H9 (cell line): ENCODE measurements around the gene TSC2. TPM values are rescaled to one million over a fixed set of nuclear protein-coding genes. Genes with fewer than 3 reads are reported as not detected.

Experiments used
- DNase-seq: peaks from one replicate; pipeline ENCODE4 v3.0.0-alpha.2; 2017
- H2AFZ ChIP-seq: one replicate; pipeline ENCODE4 v1.6.1; 2013; ENCODE audit warnings: mild to moderate bottlenecking, low read length, control low read depth, moderate library complexity
- H2AK5ac ChIP-seq: 2 replicates; pipeline ENCODE4 v1.6.1; 2013; ENCODE audit warnings: low read length, control low read depth, mixed read lengths; ENCODE audit not compliant: insufficient read length
- H2BK120ac ChIP-seq: one replicate; pipeline ENCODE4 v1.6.1; 2013; ENCODE audit warnings: low read depth, mild to moderate bottlenecking, low read length, control low read depth, inconsistent platforms; ENCODE audit not compliant: poor library complexity, severe bottlenecking
- H2BK12ac ChIP-seq: 2 replicates; pipeline ENCODE4 v1.6.1; 2013; ENCODE audit warnings: low read length, control low read depth, mixed read lengths, low read depth; ENCODE audit not compliant: insufficient read length
- H2BK15ac ChIP-seq: 2 replicates; pipeline ENCODE4 v1.6.1; 2013; ENCODE audit warnings: low read depth, low read length, control low read depth
- H2BK20ac ChIP-seq: one replicate; pipeline ENCODE4 v1.6.1; 2013; ENCODE audit warnings: low read depth, mild to moderate bottlenecking, low read length, control low read depth, inconsistent platforms; ENCODE audit not compliant: poor library complexity, severe bottlenecking
- H2BK5ac ChIP-seq: 2 replicates; pipeline ENCODE4 v1.6.1; 2013; ENCODE audit warnings: low read length, control low read depth, mixed read lengths; ENCODE audit not compliant: insufficient read length
- H3K14ac ChIP-seq: 2 replicates; pipeline ENCODE4 v1.6.1; 2013; ENCODE audit warnings: low read length, control low read depth; ENCODE audit not compliant: insufficient read depth
- H3K18ac ChIP-seq: 2 replicates; pipeline ENCODE4 v1.6.1; 2013; ENCODE audit warnings: low read depth, mild to moderate bottlenecking, mixed read lengths, low read length, control low read depth; ENCODE audit not compliant: insufficient read length
- H3K23ac ChIP-seq: 2 replicates; pipeline ENCODE4 v1.6.1; 2013; ENCODE audit warnings: low read length, control low read depth, mixed read lengths, low read depth; ENCODE audit not compliant: insufficient read length
- H3K23me2 ChIP-seq: 2 replicates; pipeline ENCODE4 v1.6.1; 2013; ENCODE audit warnings: low read depth, mild to moderate bottlenecking, mixed read lengths, low read length, control low read depth; ENCODE audit not compliant: insufficient read length, poor library complexity, severe bottlenecking
- H3K27ac ChIP-seq: 2 replicates; pipeline ENCODE4 v1.5.1; 2013; ENCODE audit warnings: low read length, control low read depth, mixed read lengths, low read depth; ENCODE audit not compliant: insufficient read length
- H3K27me3 ChIP-seq: 2 replicates; pipeline ENCODE4 v1.6.1; 2013; ENCODE audit warnings: low read length, control low read depth, inconsistent platforms; ENCODE audit not compliant: insufficient read depth
- H3K4ac ChIP-seq: 2 replicates; pipeline ENCODE4 v1.6.1; 2013; ENCODE audit warnings: low read depth, mild to moderate bottlenecking, control low read depth, inconsistent platforms, low read length, moderate library complexity
- H3K4me1 ChIP-seq: 2 replicates; pipeline ENCODE4 v1.6.1; 2013; ENCODE audit warnings: low read length, control low read depth, inconsistent platforms; ENCODE audit not compliant: insufficient read depth
- H3K4me2 ChIP-seq: 2 replicates; pipeline ENCODE4 v1.6.1; 2013; ENCODE audit warnings: low read length, control low read depth, mixed read lengths; ENCODE audit not compliant: insufficient read length, insufficient read depth
- H3K56ac ChIP-seq: 2 replicates; pipeline ENCODE4 v1.6.1; 2013; ENCODE audit warnings: low read depth, mild to moderate bottlenecking, mixed read lengths, low read length, control low read depth; ENCODE audit not compliant: insufficient read length
- H3K79me1 ChIP-seq: 2 replicates; pipeline ENCODE4 v1.6.1; 2013; ENCODE audit warnings: low read depth, mild to moderate bottlenecking, moderate library complexity, low read length, control low read depth, inconsistent platforms; ENCODE audit not compliant: insufficient read depth, poor library complexity, severe bottlenecking
- H3K79me2 ChIP-seq: 2 replicates; pipeline ENCODE4 v1.6.1; 2013; ENCODE audit warnings: low read length, control low read depth, inconsistent platforms; ENCODE audit not compliant: insufficient read depth
- H3K9ac ChIP-seq: 2 replicates; pipeline ENCODE4 v1.6.1; 2013; ENCODE audit warnings: low read length, control low read depth, mixed read lengths; ENCODE audit not compliant: insufficient read length; ENCODE audit errors: extremely low read depth
- H3K9me3 ChIP-seq: one replicate; pipeline ENCODE4 v1.6.1; 2013; ENCODE audit warnings: low read depth, low read length, inconsistent platforms; ENCODE audit not compliant: control insufficient read depth
- H3T11ph ChIP-seq: one replicate; pipeline ENCODE4 v1.6.1; 2013; ENCODE audit warnings: mild to moderate bottlenecking, low read length, control low read depth, inconsistent platforms
- H4K20me1 ChIP-seq: one replicate; pipeline ENCODE4 v1.6.1; 2013; ENCODE audit not compliant: control insufficient read depth, insufficient read length, insufficient read depth
- H4K5ac ChIP-seq: 2 replicates; pipeline ENCODE4 v1.6.1; 2013; ENCODE audit warnings: low read depth, mild to moderate bottlenecking, mixed read lengths, low read length, control low read depth; ENCODE audit not compliant: insufficient read length
- H4K8ac ChIP-seq: replicated peaks from 2 replicates; pipeline ENCODE4 v1.6.1; 2013; ENCODE audit warnings: low read length, control low read depth, mixed read lengths, low read depth; ENCODE audit not compliant: insufficient read length
- H4K91ac ChIP-seq: 2 replicates; pipeline ENCODE4 v1.6.1; 2013; ENCODE audit warnings: low read depth, mild to moderate bottlenecking, moderate library complexity, mixed read lengths, low read length, control low read depth; ENCODE audit not compliant: insufficient read length
- H3K27ac Mint-ChIP-seq, 3 experiments: 2 replicates in 2 of 3; 3 replicates in 1 of 3; pipeline ENCODE4 v1.8.0; 2020 to 2021; ENCODE audit warnings: mixed read lengths in 3 of 3, mild to moderate bottlenecking in 1 of 3, moderate library complexity in 1 of 3
- H3K27me3 Mint-ChIP-seq: 2 replicates; pipeline ENCODE4 v1.8.0; 2021; ENCODE audit warnings: low read depth, mild to moderate bottlenecking, moderate library complexity, mixed read lengths
- H3K36me3 Mint-ChIP-seq, 3 experiments: 2 replicates in 2 of 3; 3 replicates in 1 of 3; pipeline ENCODE4 v1.8.0; 2020 to 2021; ENCODE audit warnings: low read depth in 3 of 3, mixed read lengths in 3 of 3; ENCODE audit not compliant: insufficient read depth in 1 of 3
- H3K4me1 Mint-ChIP-seq, 2 experiments: 2 replicates each; pipeline ENCODE4 v1.8.0; 2020; ENCODE audit warnings: mixed read lengths in 2 of 2
- H3K4me3 Mint-ChIP-seq, 2 experiments: 2 replicates in 1 of 2; 3 replicates in 1 of 2; pipeline ENCODE4 v1.8.0; 2020 to 2021; ENCODE audit warnings: mild to moderate bottlenecking in 2 of 2, mixed read lengths in 2 of 2, moderate library complexity in 1 of 2
- H3K9me3 Mint-ChIP-seq, 2 experiments: 2 replicates in 1 of 2; 3 replicates in 1 of 2; pipeline ENCODE4 v1.8.0; 2020; ENCODE audit warnings: mild to moderate bottlenecking in 2 of 2, mixed read lengths in 2 of 2, moderate library complexity in 1 of 2
- WGBS: extraction: QIAGEN DNeasy Blood & Tissue Kit; methylation state at CpG from one replicate; pipeline ENCODE4 v1.1.7; 2013; ENCODE audit warnings: missing lambda C conversion rate, low lambda C conversion rate, mixed read lengths; ENCODE audit not compliant: insufficient read length; ENCODE audit errors: extremely low coverage; 5-methylcytosine and 5-hydroxymethylcytosine counted together
- total RNA-seq: library from RNA; stranded (reverse); gene quantifications from 2 replicates; pipeline ENCODE4 v1.2.1, GENCODE V29; 2021
- TF ChIP-seq, protein P1 (sequence below): fragments of 200-600 bp; sonication (generic); conservative IDR thresholded peaks from 3 replicates; pipeline ENCODE4 v1.8.0; 2021; ENCODE audit warnings: antibody characterized with exemption, mild to moderate bottlenecking

The TSC2 gene
- total RNA-seq, 1 experiment from 2014 or later: 122 TPM

- peaks cover 0 to 6% of the 10 kb centered on the region in 2 experiments; a peak in 3 of 5 replicates for H3K9me3 Mint-ChIP-seq
- Histone ChIP-seq H4K91ac (no peak within 1 kb of the TSS), H4K20me1 (no peaks in the 10 kb centered on the region), H3K23me2 (peaks cover 13% of the 10 kb centered on the region), H3K56ac (no peak within 1 kb of the TSS), H3T11ph (no peak within 1 kb of the TSS), H3K79me1 (no peaks in the 10 kb centered on the region), H4K8ac (no peak within 1 kb of the TSS), H3K27ac (no peak within 1 kb of the TSS), H3K9me3 (no peaks in the 10 kb centered on the region), H3K4ac (no peak within 1 kb of the TSS), H3K4me2 (peak within 1 kb of the TSS; percentile 35), H2BK5ac (no peak within 1 kb of the TSS), H3K23ac (no peak within 1 kb of the TSS), H2BK20ac (no peak within 1 kb of the TSS), H2BK15ac (no peak within 1 kb of the TSS), H3K79me2 (no peaks in the 10 kb centered on the region), H3K4me1 (no peaks in the 10 kb centered on the region; the same call in 1 of the 2 replicates), H2BK12ac (no peak within 1 kb of the TSS), H2AFZ (no peak within 1 kb of the TSS), H3K9ac (no peak within 1 kb of the TSS), H2BK120ac (no peak within 1 kb of the TSS), H4K5ac (no peak within 1 kb of the TSS), H3K27me3 (peaks cover 13% of the 10 kb centered on the region; the same call in 1 of the 2 replicates), H3K14ac (no peak within 1 kb of the TSS; the same call in 1 of the 2 replicates), H2AK5ac (no peak within 1 kb of the TSS), H3K18ac (no peak within 1 kb of the TSS)
- H3K4me1 Mint-ChIP-seq: peaks cover 10 to 12% of the 10 kb centered on the region in 2 experiments
- peaks cover 75% of the 10 kb centered on the region for H3K27me3 Mint-ChIP-seq
- TF ChIP-seq, protein P1, sequence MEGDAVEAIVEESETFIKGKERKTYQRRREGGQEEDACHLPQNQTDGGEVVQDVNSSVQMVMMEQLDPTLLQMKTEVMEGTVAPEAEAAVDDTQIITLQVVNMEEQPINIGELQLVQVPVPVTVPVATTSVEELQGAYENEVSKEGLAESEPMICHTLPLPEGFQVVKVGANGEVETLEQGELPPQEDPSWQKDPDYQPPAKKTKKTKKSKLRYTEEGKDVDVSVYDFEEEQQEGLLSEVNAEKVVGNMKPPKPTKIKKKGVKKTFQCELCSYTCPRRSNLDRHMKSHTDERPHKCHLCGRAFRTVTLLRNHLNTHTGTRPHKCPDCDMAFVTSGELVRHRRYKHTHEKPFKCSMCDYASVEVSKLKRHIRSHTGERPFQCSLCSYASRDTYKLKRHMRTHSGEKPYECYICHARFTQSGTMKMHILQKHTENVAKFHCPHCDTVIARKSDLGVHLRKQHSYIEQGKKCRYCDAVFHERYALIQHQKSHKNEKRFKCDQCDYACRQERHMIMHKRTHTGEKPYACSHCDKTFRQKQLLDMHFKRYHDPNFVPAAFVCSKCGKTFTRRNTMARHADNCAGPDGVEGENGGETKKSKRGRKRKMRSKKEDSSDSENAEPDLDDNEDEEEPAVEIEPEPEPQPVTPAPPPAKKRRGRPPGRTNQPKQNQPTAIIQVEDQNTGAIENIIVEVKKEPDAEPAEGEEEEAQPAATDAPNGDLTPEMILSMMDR: peak; percentile 15; the same call in 2 of the 3 replicates
- H3K36me3 Mint-ChIP-seq: peaks cover 0 to 2% (median 0%) of the 10 kb centered on the region in 3 experiments; a peak in 1 of 7 replicates
- DNase-seq: no peak
- peak within 1 kb of the TSS; percentile 51 to 83 for H3K4me3 Mint-ChIP-seq
- no CpG with 5 or more reads among the region's 33 CpGs for WGBS
- H3K27ac Mint-ChIP-seq: peak within 1 kb of the TSS in 1 of 3 experiments; percentile 40; a peak in 1 of 7 replicates
These were observed 28.3 kb upstream of the TSC2 start, which contains the start of gene NPW for GRCh38 chr16:2019518-2019920. TSS of gene NPW (plus strand) at chr16:2019785.
